Upper lobe of left lung (tissue), 4 donors: ENCODE data around the gene ABHD8.
A peak's percentile ranks its signal among the peaks of the same experiment; 100 is the strongest.

Experiments used
- EP300 ChIP-seq, 4 donors: sonication (generic); formaldehyde crosslinking; IDR thresholded peaks; one replicate each; pipeline ENCODE4 v1.5.1; 2017; ENCODE audit warnings: antibody characterized with exemption in 4 of 4, control low read depth in 2 of 4
- POLR2A ChIP-seq, 4 donors: fragments of 450-650 bp; IDR thresholded peaks; one replicate each; pipeline ENCODE4 v1.5.1; 2016 to 2017; ENCODE audit warnings: antibody characterized with exemption in 4 of 4, mild to moderate bottlenecking in 2 of 4
- POLR2AphosphoS5 ChIP-seq, 2 donors: sonication (generic); formaldehyde crosslinking; IDR thresholded peaks; one replicate each; pipeline ENCODE4 v1.5.1; 2017; ENCODE audit warnings: antibody characterized with exemption in 2 of 2
- TF ChIP-seq, protein P1 (sequence below), 6 experiments: fragments of 450-650 bp in 4 of 6; fragments of 200-600 bp in 2 of 6; sonication (generic) in 2 of 6; IDR thresholded peaks; one replicate each; pipeline ENCODE4 v1.5.1; 2016 to 2019; ENCODE audit warnings: antibody characterized with exemption in 6 of 6

DNA sequence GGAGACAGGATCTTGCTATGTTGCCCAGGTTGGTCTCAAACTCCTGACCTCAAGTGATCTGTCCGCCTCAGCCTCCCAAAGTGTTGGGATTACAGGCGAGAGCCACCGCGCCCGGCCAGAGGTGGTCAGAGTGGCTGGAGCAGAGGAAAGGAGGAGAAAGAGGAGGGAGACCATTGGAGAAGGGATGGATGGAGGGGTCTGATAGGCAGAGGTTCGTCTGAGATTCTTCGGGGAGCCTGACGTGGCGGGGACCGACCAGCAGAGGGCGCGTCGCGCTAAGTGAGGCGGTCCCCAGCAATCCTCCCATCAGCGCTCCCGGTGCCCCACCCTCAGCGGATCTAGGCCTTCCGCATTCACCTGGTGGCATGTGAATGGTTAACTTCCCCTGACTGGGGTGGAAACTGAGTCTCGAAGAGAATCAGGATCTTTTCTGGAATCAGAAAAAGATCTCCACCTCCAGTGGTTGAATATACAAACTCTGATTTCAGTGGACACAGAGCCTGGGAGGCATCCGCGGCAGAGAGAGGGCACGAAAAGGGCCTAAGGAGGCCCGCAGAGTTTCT is 43.0 kb upstream of the ABHD8 start:
- TF ChIP-seq, protein P1, sequence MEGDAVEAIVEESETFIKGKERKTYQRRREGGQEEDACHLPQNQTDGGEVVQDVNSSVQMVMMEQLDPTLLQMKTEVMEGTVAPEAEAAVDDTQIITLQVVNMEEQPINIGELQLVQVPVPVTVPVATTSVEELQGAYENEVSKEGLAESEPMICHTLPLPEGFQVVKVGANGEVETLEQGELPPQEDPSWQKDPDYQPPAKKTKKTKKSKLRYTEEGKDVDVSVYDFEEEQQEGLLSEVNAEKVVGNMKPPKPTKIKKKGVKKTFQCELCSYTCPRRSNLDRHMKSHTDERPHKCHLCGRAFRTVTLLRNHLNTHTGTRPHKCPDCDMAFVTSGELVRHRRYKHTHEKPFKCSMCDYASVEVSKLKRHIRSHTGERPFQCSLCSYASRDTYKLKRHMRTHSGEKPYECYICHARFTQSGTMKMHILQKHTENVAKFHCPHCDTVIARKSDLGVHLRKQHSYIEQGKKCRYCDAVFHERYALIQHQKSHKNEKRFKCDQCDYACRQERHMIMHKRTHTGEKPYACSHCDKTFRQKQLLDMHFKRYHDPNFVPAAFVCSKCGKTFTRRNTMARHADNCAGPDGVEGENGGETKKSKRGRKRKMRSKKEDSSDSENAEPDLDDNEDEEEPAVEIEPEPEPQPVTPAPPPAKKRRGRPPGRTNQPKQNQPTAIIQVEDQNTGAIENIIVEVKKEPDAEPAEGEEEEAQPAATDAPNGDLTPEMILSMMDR (IDR thresholded peaks at IDR 0.05) = peak; percentile 93 to 96 (median 95)
- TF ChIP-seq EP300 (IDR thresholded peaks at IDR 0.05) (no peak), POLR2A (IDR thresholded peaks at IDR 0.05) (no peak), POLR2AphosphoS5 (IDR thresholded peaks at IDR 0.05) (no peak)
